ENCODE measurements around the gene C4B. TPM values are rescaled to one million over a fixed set of nuclear protein-coding genes. Genes with fewer than 3 reads are reported as not detected.
"Not testable (repeated sequence)": the region's sequence is repeated elsewhere in the genome, so short reads cannot be mapped to it uniquely, and the experiment has no call there.

C4B gene
- total RNA-seq, 1 experiment from 2014 or later = 7.7 TPM

- H3K4me3 Mint-ChIP-seq (ENCODE audit: unreplicated experiment); H3K4me1 Mint-ChIP-seq (ENCODE audit: insufficient read depth, unreplicated experiment); BruUV-seq (replicated peaks); CTCF ChIA-PET; intact Hi-C loops (cut with micrococcal nuclease); POLR2A ChIA-PET; H3K36me3 Mint-ChIP-seq (ENCODE audit: insufficient read depth, unreplicated experiment); DNase-seq (ENCODE audit: unreplicated experiment); H3K27ac Mint-ChIP-seq (ENCODE audit: low read depth, unreplicated experiment); H3K9me3 Mint-ChIP-seq (ENCODE audit: unreplicated experiment); H3K27me3 Mint-ChIP-seq (ENCODE audit: insufficient read depth, unreplicated experiment): not testable (repeated sequence)
Observed at GRCh38 chr6:32043589-32044380, 29.2 kb downstream of the C4B start.

DNA sequence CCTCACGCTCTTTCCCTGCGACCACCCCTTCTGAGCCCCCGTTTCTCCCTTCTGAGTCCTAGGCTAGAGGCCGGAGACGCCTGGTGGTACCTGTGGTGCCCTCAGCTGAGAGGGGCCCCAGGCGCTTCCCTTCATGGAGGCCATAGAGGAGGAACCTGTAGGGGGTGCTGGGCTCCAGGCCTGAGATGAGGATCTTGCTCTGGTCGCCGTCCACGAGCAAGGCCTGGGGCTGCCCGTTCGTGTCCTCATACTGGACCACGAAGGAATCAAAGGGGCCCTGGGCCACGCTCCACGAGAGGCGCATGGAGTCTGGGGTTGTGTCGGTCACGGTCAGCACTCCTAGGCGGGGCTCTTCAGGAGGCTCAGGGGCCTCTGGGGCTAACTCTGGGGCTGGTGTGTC, 30.3 kb downstream of the C4B start:
- intact Hi-C loops (cut with micrococcal nuclease); BruUV-seq (replicated peaks); H3K27me3 Mint-ChIP-seq (ENCODE audit: insufficient read depth, unreplicated experiment); H3K4me1 Mint-ChIP-seq (ENCODE audit: insufficient read depth, unreplicated experiment); CTCF ChIA-PET; H3K9me3 Mint-ChIP-seq (ENCODE audit: unreplicated experiment); DNase-seq (ENCODE audit: unreplicated experiment); H3K4me3 Mint-ChIP-seq (ENCODE audit: unreplicated experiment); H3K27ac Mint-ChIP-seq (ENCODE audit: low read depth, unreplicated experiment); POLR2A ChIA-PET; H3K36me3 Mint-ChIP-seq (ENCODE audit: insufficient read depth, unreplicated experiment): not testable (repeated sequence)

DNA sequence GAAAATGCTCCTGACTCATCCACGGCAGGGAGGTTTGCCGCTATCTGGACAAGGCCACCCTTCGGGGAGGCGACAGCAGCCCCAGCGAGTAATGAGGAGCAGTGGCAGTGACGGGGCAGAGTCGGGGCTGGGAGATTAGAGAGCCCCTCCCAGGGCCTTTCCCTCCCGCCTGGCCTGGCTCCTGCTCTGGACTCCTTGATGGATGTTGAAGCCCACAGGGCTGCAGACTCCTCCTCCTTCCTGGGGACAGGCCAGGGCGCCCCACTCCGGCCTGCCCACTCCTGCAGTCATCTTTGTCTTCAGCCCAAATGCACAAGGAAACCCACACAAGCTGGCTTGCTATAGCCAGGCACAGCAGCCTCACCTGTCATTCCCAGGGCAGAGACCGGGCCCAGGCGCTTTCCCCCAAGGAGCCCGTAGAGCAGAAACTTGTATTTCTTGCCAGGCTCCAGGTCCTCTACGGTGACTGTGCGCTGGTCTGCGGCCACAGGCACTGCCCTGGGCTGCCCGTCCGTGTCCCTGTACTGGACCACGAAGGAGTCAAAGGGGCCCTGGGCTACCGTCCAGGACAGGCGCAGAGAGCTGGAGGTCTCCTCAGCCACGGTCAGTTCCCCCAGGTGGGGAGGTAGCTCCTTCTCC, 31.3 kb downstream of the C4B start:
- Mint-ChIP-seq H3K27me3 (ENCODE audit: insufficient read depth, unreplicated experiment) (no peaks in the 10 kb centered on the region), H3K27ac (ENCODE audit: low read depth, unreplicated experiment) (no peak overlapping the region), H3K9me3 (ENCODE audit: unreplicated experiment) (no peaks in the 10 kb centered on the region), H3K36me3 (ENCODE audit: insufficient read depth, unreplicated experiment) (no peaks in the 10 kb centered on the region), H3K4me1 (ENCODE audit: insufficient read depth, unreplicated experiment) (peaks cover 10% of the 10 kb centered on the region), H3K4me3 (ENCODE audit: unreplicated experiment) (no peak overlapping the region)
- POLR2A ChIA-PET = interaction anchor here (0.7 to 0.8 kb wide), 2 partner anchors 8 to 31 kb away, joined by 3 read pairs; no protein-coding TSS in a partner anchor
- TF ChIP-seq CTCF (IDR thresholded peaks at IDR 0.05; ENCODE audit: unreplicated experiment) = no peak
- DNase-seq (ENCODE audit: unreplicated experiment) = no peak
- intact Hi-C loops (cut with micrococcal nuclease) = no loop called here
- no TSS peak for BruUV-seq (replicated peaks)
- CTCF ChIA-PET = interaction anchor here (0.6 to 1.1 kb wide), 3 partner anchors 18 to 154 kb away, joined by 3 to 6 read pairs (median 3); partner anchors contain the start of gene FKBPL

- Mint-ChIP-seq H3K4me3 (ENCODE audit: unreplicated experiment) (no peak overlapping the region), H3K27ac (ENCODE audit: low read depth, unreplicated experiment) (no peak overlapping the region), H3K36me3 (ENCODE audit: insufficient read depth, unreplicated experiment) (no peaks in the 10 kb centered on the region), H3K27me3 (ENCODE audit: insufficient read depth, unreplicated experiment) (no peaks in the 10 kb centered on the region), H3K9me3 (ENCODE audit: unreplicated experiment) (no peaks in the 10 kb centered on the region), H3K4me1 (ENCODE audit: insufficient read depth, unreplicated experiment) (peaks cover 10% of the 10 kb centered on the region)
- DNase-seq (ENCODE audit: unreplicated experiment) = peak; percentile 25
- no TSS peak for BruUV-seq (replicated peaks)
- CTCF ChIA-PET = interaction anchor here (0.6 to 1.9 kb wide), 6 partner anchors 17 to 155 kb away, joined by 3 to 12 read pairs (median 4); partner anchors contain the start of gene FKBPL
- TF ChIP-seq CTCF (IDR thresholded peaks at IDR 0.05; ENCODE audit: unreplicated experiment) = no peak
- intact Hi-C loops (cut with micrococcal nuclease) = no loop called here
- POLR2A ChIA-PET = interaction anchor here (0.7 to 0.8 kb wide), 2 partner anchors 9 to 30 kb away, joined by 3 read pairs; no protein-coding TSS in a partner anchor
Observed at GRCh38 chr6:32046450-32047083, 32.0 kb downstream of the C4B start.
